ENCODE results near the gene HYCC2.

The HYCC2 gene

GRCh38 chr2:201105759-201106158 is 34.3 kb upstream of the HYCC2 start:
- DNase-seq (ENCODE audit: low read depth): no peak
- TF ChIP-seq CTCF (conservative IDR thresholded peaks at IDR 0.05; ENCODE audit: control insufficient read depth, insufficient read depth, low read depth, low read length): no peak
- no peak overlapping the region for H3K4me3 ChIP-seq (ENCODE audit: control insufficient read depth, low read depth, low read length)

GRCh38 chr2:201100497-201100896 is 29.0 kb upstream of the HYCC2 start:
- no peak for DNase-seq (ENCODE audit: low read depth)
- TF ChIP-seq CTCF (conservative IDR thresholded peaks at IDR 0.05; ENCODE audit: control insufficient read depth, insufficient read depth, low read depth, low read length): no peak
- H3K4me3 ChIP-seq (ENCODE audit: control insufficient read depth, low read depth, low read length): no peak overlapping the region

- no peak overlapping the region for H3K4me3 ChIP-seq (ENCODE audit: control insufficient read depth, low read depth, low read length)
- DNase-seq (ENCODE audit: low read depth): peak; percentile 35
- no peak for TF ChIP-seq CTCF (conservative IDR thresholded peaks at IDR 0.05; ENCODE audit: control insufficient read depth, insufficient read depth, low read depth, low read length)
Observed at GRCh38 chr2:201093573-201093972, 22.1 kb upstream of the HYCC2 start.

- TF ChIP-seq CTCF (conservative IDR thresholded peaks at IDR 0.05; ENCODE audit: control insufficient read depth, insufficient read depth, low read depth, low read length): no peak
- no peak overlapping the region for H3K4me3 ChIP-seq (ENCODE audit: control insufficient read depth, low read depth, low read length)
- no peak for DNase-seq (ENCODE audit: low read depth)
Observed at GRCh38 chr2:201090574-201090973, 19.1 kb upstream of the HYCC2 start.

GRCh38 chr2:201084863-201085262 is 13.4 kb upstream of the HYCC2 start:
- DNase-seq (ENCODE audit: low read depth): no peak
- TF ChIP-seq CTCF (conservative IDR thresholded peaks at IDR 0.05; ENCODE audit: control insufficient read depth, insufficient read depth, low read depth, low read length): no peak

GRCh38 chr2:201074996-201075395 is 3.5 kb upstream of the HYCC2 start:
- H3K4me3 ChIP-seq (ENCODE audit: control insufficient read depth, low read depth, low read length): no peak overlapping the region
- DNase-seq (ENCODE audit: low read depth): no peak
- no peak for TF ChIP-seq CTCF (conservative IDR thresholded peaks at IDR 0.05; ENCODE audit: control insufficient read depth, insufficient read depth, low read depth, low read length)

More at GRCh38 chr2:201084863-201085262, 13.4 kb upstream of the HYCC2 start:
- no peak overlapping the region for H3K4me3 ChIP-seq (ENCODE audit: control insufficient read depth, low read depth, low read length)

GRCh38 chr2:201073071-201073470 is 1.6 kb upstream of the HYCC2 start:
- no peak for TF ChIP-seq CTCF (conservative IDR thresholded peaks at IDR 0.05; ENCODE audit: control insufficient read depth, insufficient read depth, low read depth, low read length)
- no peak overlapping the region for H3K4me3 ChIP-seq (ENCODE audit: control insufficient read depth, low read depth, low read length)
- DNase-seq (ENCODE audit: low read depth): no peak
